GM12875 (cell line): ENCODE results near the gene LY9.

Experiments
- H3K4me3 ChIP-seq: one replicate; pipeline ENCODE4 v1.5.1; 2011; ENCODE audit warnings: low read depth, low read length, control low read depth
- TF ChIP-seq, protein P1 (sequence below): IDR thresholded peaks from 2 replicates; pipeline ENCODE4 v1.5.1; 2011; ENCODE audit warnings: low read depth, mild to moderate bottlenecking, control low read depth, inconsistent platforms, low read length, moderate library complexity, borderline replicate concordance; ENCODE audit not compliant: insufficient read depth

Gene LY9

DNA sequence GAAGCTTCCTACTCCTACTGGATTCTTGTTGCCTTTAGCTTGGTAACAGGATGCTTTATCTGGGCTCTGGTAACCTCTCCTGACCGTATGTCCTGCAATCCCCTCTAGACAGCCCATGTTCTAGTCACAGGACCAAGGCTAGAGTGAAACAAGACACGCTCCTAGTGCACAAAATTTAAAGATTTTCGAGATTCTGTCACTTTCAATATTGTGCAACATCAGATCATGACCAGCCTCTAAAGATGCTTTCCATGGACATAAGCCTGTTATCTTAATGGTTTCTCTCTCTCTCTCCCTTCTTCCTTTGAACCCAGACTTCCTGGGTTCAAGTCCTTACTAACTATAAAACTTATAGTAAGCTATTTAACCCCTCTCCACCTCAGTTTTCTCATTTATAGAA lies 1.6 kb upstream of the LY9 start:
- no peak overlapping the region for H3K4me3 ChIP-seq
- TF ChIP-seq, protein P1, sequence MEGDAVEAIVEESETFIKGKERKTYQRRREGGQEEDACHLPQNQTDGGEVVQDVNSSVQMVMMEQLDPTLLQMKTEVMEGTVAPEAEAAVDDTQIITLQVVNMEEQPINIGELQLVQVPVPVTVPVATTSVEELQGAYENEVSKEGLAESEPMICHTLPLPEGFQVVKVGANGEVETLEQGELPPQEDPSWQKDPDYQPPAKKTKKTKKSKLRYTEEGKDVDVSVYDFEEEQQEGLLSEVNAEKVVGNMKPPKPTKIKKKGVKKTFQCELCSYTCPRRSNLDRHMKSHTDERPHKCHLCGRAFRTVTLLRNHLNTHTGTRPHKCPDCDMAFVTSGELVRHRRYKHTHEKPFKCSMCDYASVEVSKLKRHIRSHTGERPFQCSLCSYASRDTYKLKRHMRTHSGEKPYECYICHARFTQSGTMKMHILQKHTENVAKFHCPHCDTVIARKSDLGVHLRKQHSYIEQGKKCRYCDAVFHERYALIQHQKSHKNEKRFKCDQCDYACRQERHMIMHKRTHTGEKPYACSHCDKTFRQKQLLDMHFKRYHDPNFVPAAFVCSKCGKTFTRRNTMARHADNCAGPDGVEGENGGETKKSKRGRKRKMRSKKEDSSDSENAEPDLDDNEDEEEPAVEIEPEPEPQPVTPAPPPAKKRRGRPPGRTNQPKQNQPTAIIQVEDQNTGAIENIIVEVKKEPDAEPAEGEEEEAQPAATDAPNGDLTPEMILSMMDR, result no peak

GRCh38 chr1:160797271-160797709 lies 1.3 kb downstream of the LY9 start:
- peak overlapping the region; percentile 24 for H3K4me3 ChIP-seq
- TF ChIP-seq, protein P1, result no peak

GRCh38 chr1:160797861-160798273 lies 1.9 kb downstream of the LY9 start:
- TF ChIP-seq, protein P1, result no peak
- H3K4me3 ChIP-seq, result no peak overlapping the region

GRCh38 chr1:160798439-160798838 lies 2.5 kb downstream of the LY9 start:
- H3K4me3 ChIP-seq, result no peak overlapping the region
- TF ChIP-seq, protein P1, result no peak

DNA sequence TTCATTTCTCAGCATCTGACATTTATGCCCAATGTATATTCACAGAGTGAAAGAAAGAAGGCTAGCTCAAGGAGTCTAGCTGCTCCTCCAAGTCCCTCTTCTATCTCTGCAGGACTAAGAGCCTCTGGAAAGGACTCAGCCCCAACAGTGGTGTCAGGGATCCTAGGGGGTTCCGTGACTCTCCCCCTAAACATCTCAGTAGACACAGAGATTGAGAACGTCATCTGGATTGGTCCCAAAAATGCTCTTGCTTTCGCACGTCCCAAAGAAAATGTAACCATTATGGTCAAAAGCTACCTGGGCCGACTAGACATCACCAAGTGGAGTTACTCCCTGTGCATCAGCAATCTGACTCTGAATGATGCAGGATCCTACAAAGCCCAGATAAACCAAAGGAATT lies 3.7 kb downstream of the LY9 start:
- no peak overlapping the region for H3K4me3 ChIP-seq
- TF ChIP-seq, protein P1, result no peak

DNA sequence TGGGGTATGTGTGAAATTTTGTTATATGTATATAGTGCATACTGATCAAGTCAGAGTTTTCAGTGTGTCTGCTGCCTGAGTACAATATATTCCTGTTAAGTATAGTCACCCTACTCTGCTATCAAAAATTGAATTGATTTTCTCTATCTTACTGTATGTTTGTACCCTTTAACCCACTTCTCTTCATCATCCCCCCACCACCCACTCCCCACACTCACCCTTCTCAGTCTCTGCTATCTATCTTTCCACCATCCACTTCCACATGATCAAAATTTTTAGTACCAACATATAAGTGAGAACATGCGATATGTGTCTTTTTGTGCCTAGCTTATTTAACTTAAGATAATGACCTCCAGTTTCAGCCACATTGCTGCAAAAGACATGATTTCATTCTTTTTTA lies 4.2 kb downstream of the LY9 start:
- H3K4me3 ChIP-seq, result no peak overlapping the region

More for the DNA sequence above, 4.2 kb downstream of the LY9 start:
- TF ChIP-seq, protein P1, result no peak
